Endodermal cell (in vitro differentiated cells): ENCODE data around the gene TRIM14. TPM values are rescaled to one million over a fixed set of nuclear protein-coding genes. Genes with fewer than 3 reads are reported as not detected.

Source experiments
- DNase-seq: peaks from one replicate; pipeline ENCODE4 v3.0.0-alpha.2; 2017
- H3K27ac ChIP-seq: 2 replicates; pipeline ENCODE4 v1.5.1; 2013; ENCODE audit warnings: mild to moderate bottlenecking, low read depth, low read length, moderate library complexity
- H3K27me3 ChIP-seq: 2 replicates; pipeline ENCODE4 v1.6.1; 2013; ENCODE audit warnings: mild to moderate bottlenecking, low read length, moderate library complexity; ENCODE audit not compliant: insufficient read depth, control insufficient read depth, poor library complexity, severe bottlenecking
- H3K36me3 ChIP-seq: 2 replicates; pipeline ENCODE4 v1.7.0; 2013; ENCODE audit warnings: mild to moderate bottlenecking, low read length, moderate library complexity; ENCODE audit not compliant: control insufficient read depth, insufficient read depth
- H3K4me1 ChIP-seq: one replicate; pipeline ENCODE4 v1.7.0; 2013; ENCODE audit warnings: low read length; ENCODE audit not compliant: control insufficient read depth, insufficient read depth
- H3K4me3 ChIP-seq: 2 replicates; pipeline ENCODE4 v1.5.1; 2013; ENCODE audit warnings: mild to moderate bottlenecking, low read length, moderate library complexity
- H3K9ac ChIP-seq: 2 replicates; pipeline ENCODE4 v1.6.1; 2013; ENCODE audit warnings: mild to moderate bottlenecking, low read length, moderate library complexity; ENCODE audit not compliant: poor library complexity, severe bottlenecking; ENCODE audit errors: extremely low read depth
- H3K9me3 ChIP-seq: 2 replicates; pipeline ENCODE4 v1.6.1; 2013; ENCODE audit warnings: mild to moderate bottlenecking, low read length, moderate library complexity; ENCODE audit not compliant: control insufficient read depth
- H3K27ac Mint-ChIP-seq: 2 replicates; pipeline ENCODE4 v1.8.0; 2020; ENCODE audit warnings: mixed read lengths
- H3K27me3 Mint-ChIP-seq: 2 replicates; pipeline ENCODE4 v1.8.0; 2021; ENCODE audit warnings: mild to moderate bottlenecking, mixed read lengths; ENCODE audit not compliant: insufficient read depth
- H3K36me3 Mint-ChIP-seq: 2 replicates; pipeline ENCODE4 v1.8.0; 2020; ENCODE audit warnings: low read depth, mixed read lengths
- H3K4me1 Mint-ChIP-seq: 2 replicates; pipeline ENCODE4 v1.8.0; 2020; ENCODE audit warnings: mixed read lengths
- H3K4me3 Mint-ChIP-seq: 2 replicates; pipeline ENCODE4 v1.8.0; 2020; ENCODE audit warnings: mild to moderate bottlenecking, moderate library complexity, mixed read lengths
- H3K9me3 Mint-ChIP-seq: 2 replicates; pipeline ENCODE4 v1.8.0; 2020; ENCODE audit warnings: mild to moderate bottlenecking, mixed read lengths
- WGBS, 2 experiments: methylation state at CpG; one replicate each; pipeline versions ENCODE4 v1.1.5 to v1.1.7; 2013; ENCODE audit warnings: missing lambda C conversion rate in 2 of 2, mixed read lengths in 1 of 2; ENCODE audit not compliant: insufficient coverage in 1 of 2, insufficient read length in 1 of 2; 5-methylcytosine and 5-hydroxymethylcytosine counted together
- total RNA-seq, 2 donors: library from RNA; stranded (reverse); fragmentation: NEBNext Ultra II Directional in 1 of 2; extraction: Animal tissue kit (Norgen Biotek cat#: 25700) in 1 of 2; gene quantifications; 2 replicates in 1 of 2; 3 replicates in 1 of 2; pipeline ENCODE4 v1.2.1, GENCODE V29; 2021
- TF ChIP-seq, protein P1 (sequence below): fragments of 200-600 bp; sonication (generic); conservative IDR thresholded peaks from 2 replicates; pipeline ENCODE4 v1.5.0; 2021; ENCODE audit warnings: antibody characterized with exemption, mild to moderate bottlenecking

TRIM14 gene
- total RNA-seq, 2 donors from 2014 or later = 3.1 to 5.1 TPM

DNA sequence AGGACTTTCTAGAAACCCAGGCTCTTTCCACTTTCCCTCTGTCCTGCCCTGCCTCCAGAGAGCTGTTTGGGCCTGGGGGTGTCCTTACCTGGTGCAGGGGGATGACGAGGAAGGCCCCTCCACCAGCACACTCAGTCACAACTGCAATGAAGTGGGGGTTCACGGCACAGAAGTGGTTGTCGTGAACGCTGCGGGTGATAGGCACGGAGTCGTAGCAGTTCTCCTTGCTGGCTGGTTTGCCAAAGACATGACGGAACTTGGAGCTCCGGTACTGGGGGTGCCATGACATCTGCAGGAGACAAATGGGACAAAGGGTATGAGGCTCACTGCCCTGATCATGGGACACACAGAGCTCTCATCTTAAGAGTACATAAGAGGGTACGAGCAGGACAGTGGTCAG lies 38.4 kb upstream of the TRIM14 start:
- no peak overlapping the region for H3K27ac Mint-ChIP-seq
- Histone ChIP-seq H3K27ac (no peak overlapping the region), H3K9me3 (no peaks in the 10 kb centered on the region), H3K4me3 (no peak overlapping the region), H3K9ac (no peak overlapping the region), H3K36me3 (peaks cover 22% of the 10 kb centered on the region), H3K27me3 (no peaks in the 10 kb centered on the region), H3K4me1 (no peaks in the 10 kb centered on the region)
- H3K36me3 Mint-ChIP-seq = peaks cover 19% of the 10 kb centered on the region
- H3K4me3 Mint-ChIP-seq = no peak overlapping the region
- 96 to 98% methylated on average over 10 of the region's 10 CpGs for WGBS, 2 experiments
- H3K4me1 Mint-ChIP-seq = no peaks in the 10 kb centered on the region
- TF ChIP-seq, protein P1, sequence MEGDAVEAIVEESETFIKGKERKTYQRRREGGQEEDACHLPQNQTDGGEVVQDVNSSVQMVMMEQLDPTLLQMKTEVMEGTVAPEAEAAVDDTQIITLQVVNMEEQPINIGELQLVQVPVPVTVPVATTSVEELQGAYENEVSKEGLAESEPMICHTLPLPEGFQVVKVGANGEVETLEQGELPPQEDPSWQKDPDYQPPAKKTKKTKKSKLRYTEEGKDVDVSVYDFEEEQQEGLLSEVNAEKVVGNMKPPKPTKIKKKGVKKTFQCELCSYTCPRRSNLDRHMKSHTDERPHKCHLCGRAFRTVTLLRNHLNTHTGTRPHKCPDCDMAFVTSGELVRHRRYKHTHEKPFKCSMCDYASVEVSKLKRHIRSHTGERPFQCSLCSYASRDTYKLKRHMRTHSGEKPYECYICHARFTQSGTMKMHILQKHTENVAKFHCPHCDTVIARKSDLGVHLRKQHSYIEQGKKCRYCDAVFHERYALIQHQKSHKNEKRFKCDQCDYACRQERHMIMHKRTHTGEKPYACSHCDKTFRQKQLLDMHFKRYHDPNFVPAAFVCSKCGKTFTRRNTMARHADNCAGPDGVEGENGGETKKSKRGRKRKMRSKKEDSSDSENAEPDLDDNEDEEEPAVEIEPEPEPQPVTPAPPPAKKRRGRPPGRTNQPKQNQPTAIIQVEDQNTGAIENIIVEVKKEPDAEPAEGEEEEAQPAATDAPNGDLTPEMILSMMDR = no peak
- DNase-seq = no peak
- no peaks in the 10 kb centered on the region for H3K9me3 Mint-ChIP-seq
- no peaks in the 10 kb centered on the region for H3K27me3 Mint-ChIP-seq

DNA sequence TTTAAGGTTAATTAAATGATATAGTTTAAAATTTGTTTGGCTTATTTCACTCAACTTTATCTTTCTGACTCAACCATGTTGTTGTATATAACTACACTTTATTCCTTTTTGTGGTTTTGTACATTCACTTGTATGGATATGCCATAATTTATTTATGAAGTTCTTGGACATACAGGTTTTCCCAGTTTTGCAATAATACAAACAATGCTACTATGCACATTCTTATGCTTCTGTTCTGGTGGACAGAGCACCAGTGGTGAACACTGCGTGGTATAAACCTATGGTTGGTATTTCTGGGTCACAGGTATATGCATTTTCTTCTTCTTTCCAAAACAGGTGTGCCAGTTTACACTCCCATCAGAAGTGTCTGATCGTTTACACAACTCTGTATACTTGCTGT lies 35.7 kb upstream of the TRIM14 start:
- Mint-ChIP-seq H3K36me3 (peaks cover 19% of the 10 kb centered on the region), H3K27ac (no peak overlapping the region), H3K4me3 (no peak overlapping the region), H3K9me3 (no peaks in the 10 kb centered on the region), H3K4me1 (no peaks in the 10 kb centered on the region), H3K27me3 (no peaks in the 10 kb centered on the region)
- TF ChIP-seq, protein P1 = no peak
- no peaks in the 10 kb centered on the region for H3K27me3 ChIP-seq
- H3K9me3 ChIP-seq = no peaks in the 10 kb centered on the region
- H3K4me3 ChIP-seq = no peak overlapping the region
- no peak for DNase-seq
- H3K9ac ChIP-seq = no peak overlapping the region
- H3K27ac ChIP-seq = no peak overlapping the region
- WGBS, 2 experiments = 100% methylated on average over 1 to 2 of the region's 2 CpGs
- H3K4me1 ChIP-seq = no peaks in the 10 kb centered on the region
- H3K36me3 ChIP-seq = peaks cover 25% of the 10 kb centered on the region

DNA sequence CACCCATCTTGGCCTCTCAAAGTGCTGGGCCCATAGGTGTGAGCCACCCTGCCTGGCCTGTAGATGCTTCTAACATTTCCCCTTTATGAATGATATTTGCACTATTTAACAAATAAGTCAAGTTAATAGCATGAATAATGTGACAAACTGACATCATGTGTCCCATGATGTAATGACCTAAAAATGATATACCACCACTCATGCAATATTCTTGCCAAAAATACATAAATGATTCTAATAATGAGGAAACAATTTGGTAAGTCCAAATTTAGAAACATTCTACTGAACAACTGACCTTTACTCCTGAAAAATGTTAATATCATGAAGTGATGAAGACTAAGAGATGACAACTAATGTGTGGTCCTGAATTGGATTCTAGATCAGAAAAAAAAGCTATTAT lies 33.5 kb upstream of the TRIM14 start:
- Mint-ChIP-seq H3K27me3 (no peaks in the 10 kb centered on the region), H3K9me3 (no peaks in the 10 kb centered on the region), H3K27ac (no peak overlapping the region), H3K4me3 (no peak overlapping the region), H3K4me1 (no peaks in the 10 kb centered on the region), H3K36me3 (peaks cover 19% of the 10 kb centered on the region)
- Histone ChIP-seq H3K9ac (no peak overlapping the region), H3K27ac (no peak overlapping the region), H3K27me3 (no peaks in the 10 kb centered on the region), H3K4me3 (no peak overlapping the region), H3K4me1 (no peaks in the 10 kb centered on the region), H3K9me3 (no peaks in the 10 kb centered on the region), H3K36me3 (peaks cover 25% of the 10 kb centered on the region)
- TF ChIP-seq, protein P1 = no peak
- no peak for DNase-seq
